ENCODE results near the gene TNNI2. TPM values are rescaled to one million over a fixed set of nuclear protein-coding genes. Genes with fewer than 3 reads are reported as not detected.

The TNNI2 gene
- total and polyA plus RNA-seq, 2 donors (not counting 1 experiment from before 2014, with no cell fraction given) = 2.9 to 12.9 TPM

- H3K4me1 ChIP-seq (ENCODE audit: control insufficient read depth in 2 of 2, insufficient read depth in 2 of 2, low read length in 2 of 2) = no peaks in the 10 kb centered on the region
- Mint-ChIP-seq H3K4me1 (no peaks in the 10 kb centered on the region), H3K9me3 (ENCODE audit: insufficient read depth) (peaks cover 5% of the 10 kb centered on the region), H3K27ac (no peak overlapping the region), H3K4me3 (no peak overlapping the region), H3K27me3 (peaks cover 17% of the 10 kb centered on the region)
- no peak overlapping the region for H3K9ac ChIP-seq (ENCODE audit: low read length)
- POLR2A ChIA-PET = no interaction called here
- no peaks in the 10 kb centered on the region for H4K20me1 ChIP-seq (ENCODE audit: control insufficient read depth, insufficient read depth, low read length, poor library complexity, severe bottlenecking)
- no peak overlapping the region for H2AFZ ChIP-seq (ENCODE audit: insufficient read depth, low read depth, low read length, poor library complexity, severe bottlenecking)
- peaks cover 0 to 10% (median 7%) of the 10 kb centered on the region in 3 donors for H3K9me3 ChIP-seq (ENCODE audit: control extremely low read depth in 1 of 3, control insufficient read depth in 2 of 3, insufficient read depth in 1 of 3, low read length in 2 of 3)
- ATAC-seq (ENCODE audit: low read depth) (no peak), DNase-seq (no peak)
- intact Hi-C loops (cut with micrococcal nuclease) = no loop called here
- no peak overlapping the region for H3K4me3 ChIP-seq (ENCODE audit: control extremely low read depth in 1 of 5, extremely low read depth in 1 of 5, insufficient read depth in 1 of 5, low read depth in 2 of 5, low read length in 4 of 5)
- H3K4me2 ChIP-seq (replicated peaks; ENCODE audit: low read depth, low read length, poor library complexity, severe bottlenecking) = no peak overlapping the region
- no peak overlapping the region for H3K27ac ChIP-seq (ENCODE audit: low read length in 2 of 2)
- CTCF ChIA-PET = interaction anchor here (1.3 to 2.6 kb wide), 2 partner anchors 16 to 186 kb away, joined by 3 to 9 read pairs; no protein-coding TSS in a partner anchor
- WGBS (ENCODE audit: insufficient coverage) = no CpG with 5 or more reads among the region's 1 CpG
- TF ChIP-seq EZH2 (IDR thresholded peaks at IDR 0.05; ENCODE audit: borderline replicate concordance, insufficient read depth, low read depth, low read length, poor library complexity, severe bottlenecking) (no peak), CTCF (IDR thresholded peaks at IDR 0.05) (no peak)
- H3K36me3 ChIP-seq (replicated peaks in 1 of 2; ENCODE audit: control extremely low read depth in 1 of 2, control insufficient read depth in 1 of 2, extremely low read depth in 1 of 2, insufficient read depth in 2 of 2, low read length in 1 of 2) = no peaks in the 10 kb centered on the region
- no peaks in the 10 kb centered on the region for H3K27me3 ChIP-seq (replicated peaks in 1 of 4; ENCODE audit: control extremely low read depth in 1 of 4, control insufficient read depth in 3 of 4, insufficient read depth in 4 of 4, low read length in 3 of 4)
- no peaks in the 10 kb centered on the region for H3K79me2 ChIP-seq (ENCODE audit: control insufficient read depth, insufficient read depth, low read length)
Observed at GRCh38 chr11:1817511-1817910, 21.3 kb upstream of the TNNI2 start.

- DNase-seq = no peak
- H2AFZ ChIP-seq (ENCODE audit: insufficient read depth, low read depth, low read length, poor library complexity, severe bottlenecking) = no peak overlapping the region
- H3K79me2 ChIP-seq (ENCODE audit: control insufficient read depth, insufficient read depth, low read length) = no peaks in the 10 kb centered on the region
- no peak overlapping the region for H3K27ac ChIP-seq (ENCODE audit: low read length in 2 of 2)
- H3K9ac ChIP-seq (ENCODE audit: low read length) = no peak overlapping the region
- CTCF ChIA-PET = interaction anchor here (1.0 to 2.6 kb wide), 2 partner anchors 14 to 125 kb away, joined by 4 to 9 read pairs; no protein-coding TSS in a partner anchor
- H3K27ac Mint-ChIP-seq = no peak overlapping the region
- intact Hi-C loops (cut with micrococcal nuclease) = no loop called here
- no peak for ATAC-seq (ENCODE audit: low read depth)
- H3K36me3 ChIP-seq (replicated peaks in 1 of 2; ENCODE audit: control extremely low read depth in 1 of 2, control insufficient read depth in 1 of 2, extremely low read depth in 1 of 2, insufficient read depth in 2 of 2, low read length in 1 of 2) = no peaks in the 10 kb centered on the region
- no peak overlapping the region for H3K4me3 Mint-ChIP-seq
- no peak overlapping the region for H3K4me2 ChIP-seq (replicated peaks; ENCODE audit: low read depth, low read length, poor library complexity, severe bottlenecking)
- H3K9me3 ChIP-seq (ENCODE audit: control extremely low read depth in 1 of 3, control insufficient read depth in 2 of 3, insufficient read depth in 1 of 3, low read length in 2 of 3) = peaks cover 0 to 10% (median 7%) of the 10 kb centered on the region in 3 donors
- TF ChIP-seq EZH2 (IDR thresholded peaks at IDR 0.05; ENCODE audit: borderline replicate concordance, insufficient read depth, low read depth, low read length, poor library complexity, severe bottlenecking) (no peak), CTCF (IDR thresholded peaks at IDR 0.05) (no peak)
- H3K27me3 Mint-ChIP-seq = peaks cover 12% of the 10 kb centered on the region
- no peak overlapping the region for H3K4me3 ChIP-seq (ENCODE audit: control extremely low read depth in 1 of 5, extremely low read depth in 1 of 5, insufficient read depth in 1 of 5, low read depth in 2 of 5, low read length in 4 of 5)
- H3K9me3 Mint-ChIP-seq (ENCODE audit: insufficient read depth) = peaks cover 5% of the 10 kb centered on the region
- no peaks in the 10 kb centered on the region for H3K4me1 ChIP-seq (ENCODE audit: control insufficient read depth in 2 of 2, insufficient read depth in 2 of 2, low read length in 2 of 2)
- H4K20me1 ChIP-seq (ENCODE audit: control insufficient read depth, insufficient read depth, low read length, poor library complexity, severe bottlenecking) = no peaks in the 10 kb centered on the region
- 88% methylated on average over 3 of the region's 3 CpGs for WGBS (ENCODE audit: insufficient coverage)
- no peaks in the 10 kb centered on the region for H3K27me3 ChIP-seq (replicated peaks in 1 of 4; ENCODE audit: control extremely low read depth in 1 of 4, control insufficient read depth in 3 of 4, insufficient read depth in 4 of 4, low read length in 3 of 4)
- no peaks in the 10 kb centered on the region for H3K4me1 Mint-ChIP-seq
- POLR2A ChIA-PET = no interaction called here
Observed at GRCh38 chr11:1819074-1819473, 19.7 kb upstream of the TNNI2 start.
